A375 (cell line): ENCODE measurements around the gene C1orf146. TPM values are rescaled to one million over a fixed set of nuclear protein-coding genes. Genes with fewer than 3 reads are reported as not detected.

ENCODE experiments used
- total RNA-seq: library from RNA; depleted of rRNA; stranded (reverse); fragments of >200 nt; shearing (Covaris generic); gene quantifications from 2 replicates; pipeline ENCODE4 v1.2.3, GENCODE V29; 2014; rRNA removed

C1orf146 gene, protein sequence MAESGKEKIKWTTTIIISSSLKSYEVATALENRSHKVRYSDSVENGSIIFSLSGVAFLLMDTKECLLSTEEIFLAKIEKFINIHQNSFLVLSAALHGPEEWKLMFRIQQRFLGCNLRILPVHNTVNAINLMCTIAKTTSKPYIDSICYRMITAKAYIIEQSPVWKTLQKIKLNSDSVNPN
- total RNA-seq, result not detected in 2 replicates

DNA sequence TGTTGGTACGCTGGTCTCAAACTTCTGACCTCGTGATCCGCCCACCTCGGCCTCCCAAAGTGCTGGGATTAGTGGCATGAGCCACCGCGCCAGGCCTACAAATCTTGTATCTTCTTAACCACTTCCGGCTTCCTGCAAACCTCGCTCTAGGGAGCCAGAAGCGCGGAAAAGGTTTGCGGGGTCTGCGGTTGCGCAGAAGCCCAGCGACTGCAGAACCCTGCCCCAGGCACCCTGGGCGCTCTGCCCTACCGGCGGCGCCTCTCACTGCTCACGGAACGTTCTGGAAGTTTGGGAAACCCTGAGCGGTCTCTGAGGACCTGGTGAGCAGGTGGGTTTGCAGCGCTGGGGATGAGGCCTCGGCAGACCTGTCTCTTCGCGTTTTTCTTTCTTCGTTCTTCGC is at the start of gene C1orf146:
TSS of gene C1orf146 (plus strand) at position 195 of the 400 bp plus-strand sequence. CDS start 13,506 bp downstream, outside the sequence.

Other genes starting within 250 kb of the C1orf146 start
- 6.6 and 6.7 TPM in 2 replicates for gene EPHX4, start 187.9 kb upstream of the C1orf146 start, total RNA-seq
- 0.15 and 0.48 TPM in 2 replicates for gene SETSIP, start 142.5 kb upstream of the C1orf146 start, total RNA-seq
- 1.6 and 2.3 TPM in 2 replicates for gene BTBD8, start 137.6 kb upstream of the C1orf146 start, total RNA-seq
- 6.5 and 8.4 TPM in 2 replicates for gene GLMN, start 81.1 kb downstream of the C1orf146 start, total RNA-seq
- 2.8 and 7.2 TPM in 2 replicates for gene RPAP2, start 81.1 kb downstream of the C1orf146 start, total RNA-seq